Aorta (tissue), 5 donors: ENCODE results near the gene DPF3. TPM values are rescaled to one million over a fixed set of nuclear protein-coding genes. Genes with fewer than 3 reads are reported as not detected.

Source experiments
- ATAC-seq: fragments of 200-7000 bp; cut with Tn5 transposase; one replicate; pipeline ENCODE4 v1.9.1; 2022; ENCODE audit warnings: moderate library complexity; ENCODE audit not compliant: low FRiP score
- DNase-seq, 2 donors: peaks; one replicate each; pipeline ENCODE4 v3.0.0-alpha.2; 2020
- H3K27ac ChIP-seq, 2 donors: one replicate each; pipeline ENCODE4 v1.5.1; 2013; ENCODE audit warnings: low read length in 2 of 2, mild to moderate bottlenecking in 2 of 2, moderate library complexity in 2 of 2, control low read depth in 1 of 2, inconsistent platforms in 1 of 2, low read depth in 1 of 2
- H3K27me3 ChIP-seq, 2 donors: one replicate each; pipeline ENCODE4 v1.6.1; 2013; ENCODE audit warnings: control low read depth in 1 of 2, low read length in 1 of 2, mild to moderate bottlenecking in 1 of 2, moderate library complexity in 1 of 2; ENCODE audit not compliant: insufficient read depth in 2 of 2, control insufficient read depth in 1 of 2
- H3K36me3 ChIP-seq, 2 donors: one replicate each; pipeline ENCODE4 v1.6.1; 2013; ENCODE audit warnings: control low read depth in 1 of 2, low read length in 1 of 2, mild to moderate bottlenecking in 1 of 2; ENCODE audit not compliant: insufficient read depth in 2 of 2, control insufficient read depth in 1 of 2
- H3K4me1 ChIP-seq, 2 donors: one replicate each; pipeline ENCODE4 v1.6.1; 2013; ENCODE audit warnings: low read length in 2 of 2, control low read depth in 1 of 2, mild to moderate bottlenecking in 1 of 2, moderate library complexity in 1 of 2; ENCODE audit not compliant: insufficient read depth in 2 of 2, control insufficient read depth in 1 of 2
- H3K4me3 ChIP-seq, 2 donors: one replicate each; pipeline ENCODE4 v1.5.1; 2013; ENCODE audit warnings: low read length in 2 of 2, control low read depth in 1 of 2, mild to moderate bottlenecking in 1 of 2
- H3K9me3 ChIP-seq: one replicate; pipeline ENCODE4 v1.6.1; 2013; ENCODE audit warnings: mild to moderate bottlenecking, low read length; ENCODE audit not compliant: control insufficient read depth
- WGBS, 2 donors: extraction: QIAGEN DNeasy Blood & Tissue Kit; methylation state at CpG; one replicate each; pipeline ENCODE4 v1.1.7; 2013; 5-methylcytosine and 5-hydroxymethylcytosine counted together
- intact Hi-C, 2 donors: fragments of 100-400 bp; cut with DNase I; formaldehyde crosslinking; loops; one replicate each; pipeline versions ENCODE4 v1.14.2 to v1.15.0; 2022
- polyA plus RNA-seq, 2 donors: library from polyadenylated mRNA; stranded (reverse); fragments of 200-250 nt; gene quantifications; one replicate each; pipeline ENCODE4 v1.2.3, GENCODE V29; 2013
- total RNA-seq, 2 donors: library from RNA; stranded (reverse); fragmentation: NEBNext Ultra II Directional; extraction: Animal tissue kit (Norgen Biotek cat#: 25700); gene quantifications; one replicate each; pipeline ENCODE4 v1.2.1, GENCODE V29; 2021
- donor health status: healthy with polysubstance abuse.
- donor health status: Bipolar disorder and iron deficiency.
- donor health status: DM: no; HTN: no; CAD: no.
- donor health status: DM: no; HTN: no; CAD: no.
- donor health status: DM: yes; HTN: yes; CAD: no.

Gene DPF3
- total and polyA plus RNA-seq, 4 donors = 0.15 to 2.2 (median 0.70) TPM

- Histone ChIP-seq H3K27ac (no peak overlapping the region), H3K27me3 (no peaks in the 10 kb centered on the region), H3K36me3 (no peaks in the 10 kb centered on the region), H3K9me3 (no peaks in the 10 kb centered on the region), H3K4me3 (no peak overlapping the region), H3K4me1 (peaks cover 4 to 8% of the 10 kb centered on the region in 2 donors)
- no peak for ATAC-seq
- no peak for DNase-seq
- whole genome bisulfite sequencing, 2 donors = 73 to 86% methylated on average over 2 of the region's 2 CpGs
- intact Hi-C loops = no loop called here
Observed at GRCh38 chr14:72913809-72914208, 19.9 kb upstream of the DPF3 start.

- no peak overlapping the region for H3K4me3 ChIP-seq
- DNase-seq (no peak), ATAC-seq (peak; percentile 52)
- no peak overlapping the region for H3K27ac ChIP-seq
- no peaks in the 10 kb centered on the region for H3K27me3 ChIP-seq
- H3K9me3 ChIP-seq = no peaks in the 10 kb centered on the region
- no peaks in the 10 kb centered on the region for H3K36me3 ChIP-seq
- peaks cover 0 to 6% of the 10 kb centered on the region in 2 donors for H3K4me1 ChIP-seq
- intact Hi-C loops = loop anchor here (5.0 kb wide), 1 partner anchor 38 kb away; no protein-coding TSS in a partner anchor
- WGBS, 2 donors = 5 to 7% methylated on average over 5 of the region's 5 CpGs
Observed at GRCh38 chr14:72909163-72909562, 15.3 kb upstream of the DPF3 start.

GRCh38 chr14:72907886-72908285 is 14.0 kb upstream of the DPF3 start:
- intact Hi-C loops = loop anchor here (5.0 kb wide), 1 partner anchor 39 kb away; no protein-coding TSS in a partner anchor
- WGBS, 2 donors = 32 to 37% methylated on average over 5 of the region's 5 CpGs
- no peaks in the 10 kb centered on the region for H3K9me3 ChIP-seq
- H3K27ac ChIP-seq = no peak overlapping the region
- ATAC-seq = no peak
- no peaks in the 10 kb centered on the region for H3K27me3 ChIP-seq
- DNase-seq = no peak
- peaks cover 0 to 6% of the 10 kb centered on the region in 2 donors for H3K4me1 ChIP-seq
- H3K4me3 ChIP-seq = no peak overlapping the region
- no peaks in the 10 kb centered on the region for H3K36me3 ChIP-seq

- intact Hi-C loops = loop anchor here (5.0 kb wide), 1 partner anchor 40 kb away; no protein-coding TSS in a partner anchor
- Histone ChIP-seq H3K27me3 (no peaks in the 10 kb centered on the region), H3K27ac (peak overlapping the region in 1 of 2 donors; percentile 14), H3K4me3 (no peak overlapping the region), H3K9me3 (no peaks in the 10 kb centered on the region), H3K4me1 (peaks cover 0 to 6% of the 10 kb centered on the region in 2 donors), H3K36me3 (no peaks in the 10 kb centered on the region)
- ATAC-seq (no peak), DNase-seq (no peak)
- WGBS, 2 donors = 39 to 47% methylated on average over 1 of the region's 1 CpG
Observed at GRCh38 chr14:72906879-72907278, 13.0 kb upstream of the DPF3 start.

- ATAC-seq = no peak
- no peaks in the 10 kb centered on the region for H3K27me3 ChIP-seq
Observed at GRCh38 chr14:72906316-72906715, 12.4 kb upstream of the DPF3 start.

GRCh38 chr14:72904840-72905561 is 11.1 kb upstream of the DPF3 start:
- WGBS, 2 donors = 30 to 33% methylated on average over 5 of the region's 5 CpGs
- no peak overlapping the region for H3K4me3 ChIP-seq
- intact Hi-C loops = loop anchor here (1.0 to 5.0 kb wide), 3 partner anchors 42 to 392 kb away; no protein-coding TSS in a partner anchor
- H3K36me3 ChIP-seq = no peaks in the 10 kb centered on the region
- H3K4me1 ChIP-seq = peaks cover 0 to 6% of the 10 kb centered on the region in 2 donors
- DNase-seq (peak in 1 of 2 donors; percentile 65), ATAC-seq (peak; percentile 83)
- H3K27ac ChIP-seq = peak overlapping the region in 1 of 2 donors; percentile 29
- H3K9me3 ChIP-seq = no peaks in the 10 kb centered on the region
- no peaks in the 10 kb centered on the region for H3K27me3 ChIP-seq

More at GRCh38 chr14:72906316-72906715, 12.4 kb upstream of the DPF3 start:
- no peaks in the 10 kb centered on the region for H3K9me3 ChIP-seq
- H3K4me3 ChIP-seq = no peak overlapping the region
- H3K4me1 ChIP-seq = peaks cover 0 to 6% of the 10 kb centered on the region in 2 donors
- H3K27ac ChIP-seq = no peak overlapping the region
- DNase-seq = no peak
- 5 to 6% methylated on average over 3 of the region's 3 CpGs for WGBS, 2 donors
- no peaks in the 10 kb centered on the region for H3K36me3 ChIP-seq
- intact Hi-C loops = loop anchor here (5.0 kb wide), 1 partner anchor 41 kb away; no protein-coding TSS in a partner anchor

GRCh38 chr14:72904218-72904617 is 10.3 kb upstream of the DPF3 start:
- no peaks in the 10 kb centered on the region for H3K9me3 ChIP-seq

GRCh38 chr14:72903716-72904115 is 9.8 kb upstream of the DPF3 start:
- WGBS, 2 donors = 40 to 97% methylated on average over 1 of the region's 1 CpG
- ATAC-seq (no peak), DNase-seq (no peak)
- Histone ChIP-seq H3K36me3 (no peaks in the 10 kb centered on the region), H3K9me3 (no peaks in the 10 kb centered on the region), H3K4me1 (peaks cover 0 to 6% of the 10 kb centered on the region in 2 donors), H3K4me3 (no peak overlapping the region), H3K27ac (no peak overlapping the region), H3K27me3 (no peaks in the 10 kb centered on the region)
- intact Hi-C loops = loop anchor here (1.0 kb wide), 2 partner anchors 386 to 390 kb away; no protein-coding TSS in a partner anchor

More at GRCh38 chr14:72904218-72904617, 10.3 kb upstream of the DPF3 start:
- H3K27ac ChIP-seq = no peak overlapping the region
- ATAC-seq (no peak), DNase-seq (no peak)
- intact Hi-C loops = loop anchor here (1.0 kb wide), 2 partner anchors 387 to 391 kb away; no protein-coding TSS in a partner anchor
- WGBS, 2 donors = 49 to 62% methylated on average over 1 of the region's 1 CpG
- peaks cover 0 to 6% of the 10 kb centered on the region in 2 donors for H3K4me1 ChIP-seq
- H3K27me3 ChIP-seq = no peaks in the 10 kb centered on the region
- no peaks in the 10 kb centered on the region for H3K36me3 ChIP-seq
- no peak overlapping the region for H3K4me3 ChIP-seq
